Endothelial cell of umbilical vein (primary cell): Measurements from ENCODE around the gene PIP4K2B. TPM values are rescaled to one million over a fixed set of nuclear protein-coding genes. Genes with fewer than 3 reads are reported as not detected.

Experiments used
- BruUV-seq: library from RNA; stranded (reverse); fragments of 400-500 nt; replicated peaks from 2 replicates; lab custom pipeline; 2021; lab: Mats Ljungman, UMichigan
- CTCF ChIA-PET: fragments of 300-600, 350-600 bp; sonication (Branson Sonifier 250); formaldehyde crosslinking; loops from one replicate; lab custom pipeline; 2021; ENCODE audit warnings: antibody characterized with exemption, inconsistent platforms; lab: Charles Lee
- POLR2A ChIA-PET: fragments of 300-600, 350-600 bp; sonication (Branson Sonifier 250); formaldehyde crosslinking; loops from one replicate; lab custom pipeline; 2021; ENCODE audit warnings: antibody characterized with exemption, inconsistent platforms; lab: Charles Lee
- DNase-seq: peaks from one replicate; pipeline ENCODE4 v3.0.0-alpha.2; 2011; ENCODE audit warnings: low read depth, low spot score
- FAIRE-seq: peaks from 2 replicates; lab custom pipeline; 2011; peaks lifted over from hg19 to GRCh38; lab: Jason Lieb, UNC
- H2AFZ ChIP-seq: 2 replicates; pipeline ENCODE4 v1.6.0; 2012; ENCODE audit warnings: low read depth, low read length, control low read depth, inconsistent platforms
- H3K27ac ChIP-seq: 2 replicates; pipeline ENCODE4 v1.5.1; 2011; ENCODE audit warnings: low read depth, mild to moderate bottlenecking, control low read depth, low read length, moderate library complexity; ENCODE audit not compliant: insufficient read depth
- H3K27me3 ChIP-seq, 2 experiments: 2 replicates each; pipeline versions ENCODE4 v1.6.0 to v1.6.1; 2011; ENCODE audit warnings: low read length in 2 of 2, mixed read lengths in 1 of 2; ENCODE audit not compliant: control insufficient read depth in 2 of 2, insufficient read depth in 2 of 2
- H3K36me3 ChIP-seq, 2 experiments: 2 replicates in 1 of 2; 3 replicates in 1 of 2; pipeline ENCODE4 v1.5.1; 2011; ENCODE audit warnings: low read length in 2 of 2, mild to moderate bottlenecking in 1 of 2, moderate library complexity in 1 of 2; ENCODE audit not compliant: control insufficient read depth in 2 of 2, insufficient read depth in 2 of 2; ENCODE audit errors: extremely low read depth in 1 of 2
- H3K4me1 ChIP-seq: 3 replicates; pipeline ENCODE4 v1.5.1; 2011; ENCODE audit warnings: mild to moderate bottlenecking, low read length; ENCODE audit not compliant: control insufficient read depth, insufficient read depth; ENCODE audit errors: extremely low read depth
- H3K4me2 ChIP-seq: 2 replicates; pipeline ENCODE4 v1.6.1; 2011; ENCODE audit warnings: low read length, control low read depth, mixed read lengths; ENCODE audit not compliant: insufficient read depth
- H3K4me3 ChIP-seq, 3 experiments: fragments of 200-600 bp in 1 of 3; sonication (generic), shearing (Covaris generic) in 1 of 3; replicated peaks in 1 of 3; 2 replicates each; pipeline ENCODE4 v1.5.1; 2011 to 2016; ENCODE audit warnings: control low read depth in 3 of 3, low read length in 3 of 3, mild to moderate bottlenecking in 2 of 3, inconsistent platforms in 1 of 3, low read depth in 1 of 3, moderate library complexity in 1 of 3; ENCODE audit not compliant: insufficient read depth in 1 of 3
- H3K79me2 ChIP-seq: 2 replicates; pipeline ENCODE4 v1.6.0; 2012; ENCODE audit warnings: low read length, inconsistent platforms; ENCODE audit not compliant: control insufficient read depth, insufficient read depth
- H3K9ac ChIP-seq: replicated peaks from 2 replicates; pipeline ENCODE3; 2011; ENCODE audit warnings: low read length, control low read depth; ENCODE audit not compliant: insufficient read depth; ENCODE audit errors: extremely low read depth
- H3K9me1 ChIP-seq: replicated peaks from 3 replicates; pipeline ENCODE4 v1.6.0; 2011; ENCODE audit warnings: mild to moderate bottlenecking, low read length; ENCODE audit not compliant: control insufficient read depth, insufficient read depth; ENCODE audit errors: extremely low read depth
- H3K9me3 ChIP-seq: replicated peaks from 2 replicates; pipeline ENCODE4 v1.5.1; 2012; ENCODE audit warnings: low read length, inconsistent platforms; ENCODE audit not compliant: control insufficient read depth, insufficient read depth
- H4K20me1 ChIP-seq: replicated peaks from 2 replicates; pipeline ENCODE3; 2011; ENCODE audit warnings: mild to moderate bottlenecking, low read length; ENCODE audit not compliant: control insufficient read depth, insufficient read depth; ENCODE audit errors: extremely low read depth
- CTCF ChIP-seq, 2 donors: IDR thresholded peaks; 1 replicate in 1 of 2; 2 replicates in 1 of 2; pipeline ENCODE4 v1.5.1; 2011; ENCODE audit warnings: low read length in 2 of 2, mild to moderate bottlenecking in 2 of 2, moderate library complexity in 2 of 2, control low read depth in 1 of 2, inconsistent platforms in 1 of 2, low read depth in 1 of 2; ENCODE audit not compliant: insufficient read depth in 1 of 2; ENCODE audit errors: extremely low read depth in 1 of 2
- EZH2 ChIP-seq: IDR thresholded peaks from 2 replicates; pipeline ENCODE4 v1.6.1; 2012; ENCODE audit warnings: borderline replicate concordance, low read depth, mild to moderate bottlenecking, moderate library complexity, low read length, inconsistent platforms; ENCODE audit not compliant: severe bottlenecking
- FOS ChIP-seq: IDR thresholded peaks from 2 replicates; pipeline ENCODE4 v1.6.1; 2011; ENCODE audit warnings: mild to moderate bottlenecking, low read length, moderate library complexity, borderline replicate concordance; ENCODE audit not compliant: insufficient read depth
- GATA2 ChIP-seq: IDR thresholded peaks from 2 replicates; pipeline ENCODE4 v1.7.0; 2011; ENCODE audit warnings: low read depth, mild to moderate bottlenecking, moderate library complexity, mixed read lengths, low read length; ENCODE audit not compliant: insufficient read length, insufficient read depth
- JUN ChIP-seq: IDR thresholded peaks from 2 replicates; pipeline ENCODE4 v1.6.1; 2011; ENCODE audit warnings: borderline replicate concordance, low read depth; ENCODE audit not compliant: insufficient read length, insufficient read depth
- MAX ChIP-seq: IDR thresholded peaks from 2 replicates; pipeline ENCODE4 v1.6.1; 2011; ENCODE audit not compliant: insufficient read depth, insufficient read length
- MYC ChIP-seq: IDR thresholded peaks from one replicate; pipeline ENCODE4 v1.6.1; 2011; ENCODE audit warnings: mild to moderate bottlenecking, low read depth, low read length
- POLR2A ChIP-seq: IDR thresholded peaks from 2 replicates; pipeline ENCODE4 v1.6.1; 2012; ENCODE audit warnings: low read depth, mild to moderate bottlenecking, control low read depth, low read length
- POLR2AphosphoS5 ChIP-seq: IDR thresholded peaks from 2 replicates; pipeline ENCODE4 v1.6.1; 2012; ENCODE audit warnings: low read depth, mild to moderate bottlenecking, control low read depth, low read length, moderate library complexity; ENCODE audit not compliant: insufficient read depth
- dilution Hi-C: fragments of 300-500 bp; cut with MboI; formaldehyde crosslinking; loops from one replicate; pipeline ENCODE4 v1.15.0; 2019; ENCODE audit warnings: low sequenced_read_pairs; ENCODE audit not compliant: extremely low pct_ligation_motif_present
- intact Hi-C: fragments of 100-400 bp; cut with micrococcal nuclease; formaldehyde crosslinking; loops from one replicate; pipeline ENCODE4 v1.10.0; 2022
- polyA plus RNA-seq, 4 experiments: library from polyadenylated mRNA; depleted of rRNA in 3 of 4; stranded (reverse) in 3 of 4; unstranded in 1 of 4; fragments of >200 nt; gene quantifications; 2 replicates each; pipeline versions ENCODE4 v1.2.1 to v1.2.3, GENCODE V29; 2011 to 2012; ENCODE audit warnings: missing spikeins in 1 of 4
- total RNA-seq: library from RNA; stranded (reverse); gene quantifications from 2 replicates; pipeline ENCODE4 v1.2.3, GENCODE V29; 2021

Gene PIP4K2B
- total and polyA plus RNA-seq, 2 donors (not counting 3 experiments of a cell fraction or from before 2014, with no cell fraction given): 23.1 to 48.8 TPM

GRCh38 chr17:38741921-38742410 is 57.4 kb downstream of the PIP4K2B start:
- H3K9me3 ChIP-seq: no peaks in the 10 kb centered on the region
- H3K4me1 ChIP-seq: peaks cover 26% of the 10 kb centered on the region
- H3K79me2 ChIP-seq: peaks cover 74% of the 10 kb centered on the region
- peak overlapping the region; percentile 10 for H3K9ac ChIP-seq
- H4K20me1 ChIP-seq: peaks cover 2% of the 10 kb centered on the region
- ChIA-PET CTCF (interaction anchor here (1.0 kb wide), 1 partner anchor 184 kb away, joined by 3 read pairs; no protein-coding TSS in a partner anchor), POLR2A (no interaction called here)
- H3K9me1 ChIP-seq: no peaks in the 10 kb centered on the region
- DNase-seq (no peak), FAIRE-seq (no peak)
- dilution Hi-C loops (no loop called here), intact Hi-C loops (no loop called here)
- no peak overlapping the region for H2AFZ ChIP-seq
- H3K4me3 ChIP-seq: no peak overlapping the region
- no peak for TF ChIP-seq POLR2A
- no peak for TF ChIP-seq MAX
- no peak for TF ChIP-seq CTCF (IDR thresholded peaks at IDR 0.05; ENCODE audit: extremely low read depth in 1 of 2, insufficient read depth in 1 of 2, low read depth in 1 of 2, low read length in 2 of 2)
- TF ChIP-seq MYC: no peak
- no peak for TF ChIP-seq GATA2
- TF ChIP-seq EZH2: no peak
- no peak for TF ChIP-seq POLR2AphosphoS5
- TF ChIP-seq JUN: no peak
- no peak for TF ChIP-seq FOS
- no TSS peak for BruUV-seq
- peaks cover 0 to 27% of the 10 kb centered on the region in 2 experiments for H3K36me3 ChIP-seq
- H3K27ac ChIP-seq: peak overlapping the region; percentile 60
- no peak overlapping the region for H3K4me2 ChIP-seq
- H3K27me3 ChIP-seq: no peaks in the 10 kb centered on the region
